ENCODE data around the gene SYF2.

SYF2 gene

DNA sequence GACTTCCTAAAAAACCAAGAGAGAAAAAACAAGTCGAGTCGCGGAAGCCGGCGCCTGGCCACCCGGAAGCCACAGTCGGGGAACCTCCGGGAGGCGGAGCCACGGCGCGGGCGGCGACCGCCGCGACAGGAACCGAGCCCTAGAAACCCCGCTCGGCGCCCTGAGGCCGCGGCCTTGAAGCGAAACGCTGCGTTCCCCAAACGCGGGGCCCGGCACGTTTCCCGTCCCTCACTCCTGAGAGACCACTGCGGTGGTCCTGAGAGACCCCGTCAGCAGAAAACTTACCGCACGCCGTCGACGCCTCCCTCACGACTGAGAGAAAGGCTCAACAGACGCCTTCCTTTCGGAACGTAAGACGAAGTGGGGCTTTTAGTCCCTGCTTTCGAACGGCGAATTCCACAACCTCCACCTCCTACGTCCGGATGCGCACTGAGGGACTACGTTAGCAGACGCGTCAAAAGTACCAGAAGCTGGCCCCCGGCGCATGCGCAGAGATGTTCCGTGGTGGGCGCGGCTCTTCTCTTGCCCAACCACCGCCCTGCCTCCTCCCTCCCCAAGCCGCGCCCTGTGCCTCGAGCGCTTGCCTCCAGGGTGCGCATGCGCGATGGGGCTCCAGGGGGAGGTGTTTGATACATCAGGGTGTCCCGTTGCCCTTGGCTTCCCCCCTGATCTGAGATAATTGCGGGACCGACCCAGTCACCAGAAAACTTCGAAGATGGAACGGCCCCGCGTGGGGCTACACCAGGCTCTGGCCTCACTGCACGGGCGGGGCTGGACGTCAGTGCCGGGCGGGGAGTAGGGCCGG is 14.9 kb upstream of the SYF2 start, which contains the start of gene RSRP1:
Gene RSRP1, minus strand, starts transcription at position 431 of the 805 bp plus-strand sequence. CDS start 491 bp downstream, outside the sequence.
- TF ChIP-seq, protein P1, sequence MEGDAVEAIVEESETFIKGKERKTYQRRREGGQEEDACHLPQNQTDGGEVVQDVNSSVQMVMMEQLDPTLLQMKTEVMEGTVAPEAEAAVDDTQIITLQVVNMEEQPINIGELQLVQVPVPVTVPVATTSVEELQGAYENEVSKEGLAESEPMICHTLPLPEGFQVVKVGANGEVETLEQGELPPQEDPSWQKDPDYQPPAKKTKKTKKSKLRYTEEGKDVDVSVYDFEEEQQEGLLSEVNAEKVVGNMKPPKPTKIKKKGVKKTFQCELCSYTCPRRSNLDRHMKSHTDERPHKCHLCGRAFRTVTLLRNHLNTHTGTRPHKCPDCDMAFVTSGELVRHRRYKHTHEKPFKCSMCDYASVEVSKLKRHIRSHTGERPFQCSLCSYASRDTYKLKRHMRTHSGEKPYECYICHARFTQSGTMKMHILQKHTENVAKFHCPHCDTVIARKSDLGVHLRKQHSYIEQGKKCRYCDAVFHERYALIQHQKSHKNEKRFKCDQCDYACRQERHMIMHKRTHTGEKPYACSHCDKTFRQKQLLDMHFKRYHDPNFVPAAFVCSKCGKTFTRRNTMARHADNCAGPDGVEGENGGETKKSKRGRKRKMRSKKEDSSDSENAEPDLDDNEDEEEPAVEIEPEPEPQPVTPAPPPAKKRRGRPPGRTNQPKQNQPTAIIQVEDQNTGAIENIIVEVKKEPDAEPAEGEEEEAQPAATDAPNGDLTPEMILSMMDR (IDR thresholded peaks at IDR 0.05; ENCODE audit: low read depth, low read length, missing control alignments), result no peak
- peak; percentile 91 for DNase-seq (ENCODE audit: extremely low read depth, low read depth)
- H3K4me3 ChIP-seq (replicated peaks; ENCODE audit: low read depth, low read length), result peak within 1 kb of the TSS; percentile 97

DNA sequence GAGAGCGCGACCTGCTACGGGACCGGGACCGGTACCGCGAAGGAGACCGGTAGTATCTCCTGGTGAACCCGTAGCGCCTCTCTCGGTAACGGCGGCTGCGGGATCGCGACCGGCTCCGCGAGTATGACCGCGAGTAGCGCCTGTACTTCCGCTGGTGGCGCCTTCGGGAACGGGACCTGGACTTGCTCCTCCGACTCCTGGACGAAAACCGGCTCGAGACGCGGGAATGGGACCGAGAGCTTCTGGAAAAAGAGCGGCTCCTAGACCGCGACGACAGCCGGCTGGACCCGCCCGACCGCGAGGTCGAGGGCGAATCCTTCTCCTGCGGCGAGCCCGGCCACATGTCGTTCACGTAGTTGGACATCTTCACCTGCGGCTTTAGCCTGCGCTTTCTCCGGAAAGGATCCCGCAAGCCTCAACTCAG is 14.3 kb upstream of the SYF2 start:
- TF ChIP-seq, protein P1 (IDR thresholded peaks at IDR 0.05; ENCODE audit: low read depth, low read length, missing control alignments), result no peak
- peak overlapping the region; percentile 97 for H3K4me3 ChIP-seq (replicated peaks; ENCODE audit: low read depth, low read length)
- no peak for DNase-seq (ENCODE audit: extremely low read depth, low read depth)

DNA sequence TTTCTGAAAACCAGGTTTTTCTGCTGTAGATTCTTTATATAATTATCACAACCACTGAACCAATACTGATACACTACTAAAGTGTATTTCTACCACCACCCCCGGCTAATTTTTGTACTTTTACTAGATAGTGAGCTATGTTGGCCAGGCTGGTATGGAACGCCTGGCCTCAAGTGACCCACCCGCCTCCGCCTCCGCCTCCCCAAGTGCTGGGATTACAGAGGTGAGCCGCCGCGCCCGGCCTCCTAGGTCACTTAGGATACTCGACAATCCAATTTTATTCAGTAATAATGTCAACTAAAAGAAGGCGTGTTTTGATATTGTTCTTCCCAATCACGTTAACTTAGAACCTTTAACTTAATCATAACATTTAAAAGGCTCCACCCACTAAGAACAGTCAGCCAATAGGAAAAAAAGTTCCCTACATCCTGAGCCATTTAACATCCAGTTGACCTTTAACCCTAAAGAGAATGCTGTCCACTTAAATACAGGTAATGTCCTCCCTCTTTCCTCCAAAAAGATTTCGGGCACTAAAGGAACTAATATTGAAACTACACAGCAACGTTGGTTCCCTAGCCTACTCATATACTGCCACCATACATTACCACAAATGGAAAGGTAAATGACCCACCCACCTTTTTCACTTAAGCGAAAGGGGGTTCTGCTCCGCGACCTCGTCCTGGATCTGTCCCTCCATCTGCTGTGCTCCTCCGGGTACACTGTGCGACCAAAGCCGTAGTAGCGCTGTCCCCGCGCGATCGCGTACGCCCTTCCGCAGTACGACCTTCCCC is 13.7 kb upstream of the SYF2 start:
- peak overlapping the region; percentile 97 for H3K4me3 ChIP-seq (replicated peaks; ENCODE audit: low read depth, low read length)
- TF ChIP-seq, protein P1 (IDR thresholded peaks at IDR 0.05; ENCODE audit: low read depth, low read length, missing control alignments), result no peak
- no peak for DNase-seq (ENCODE audit: extremely low read depth, low read depth)

DNA sequence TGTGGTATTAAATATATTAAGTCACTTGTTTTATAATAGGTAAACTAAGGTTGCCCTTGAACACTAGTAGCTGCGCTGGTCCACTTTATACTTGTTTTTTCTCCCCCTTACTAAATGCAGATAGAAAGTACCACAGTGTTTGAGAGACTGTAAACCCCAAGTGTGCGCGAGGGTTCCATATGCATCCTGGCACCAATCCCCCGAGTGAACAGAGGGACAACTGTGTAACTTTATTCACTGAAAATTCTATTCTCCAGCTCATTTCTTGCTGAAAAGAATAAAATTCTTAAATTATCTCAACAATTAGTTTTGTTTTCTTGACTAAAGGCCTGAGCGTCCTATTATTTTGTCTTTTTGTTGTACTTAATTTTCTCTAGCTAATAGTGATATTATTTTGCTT is 13.1 kb upstream of the SYF2 start:
- no peak for DNase-seq (ENCODE audit: extremely low read depth, low read depth)
- TF ChIP-seq, protein P1 (IDR thresholded peaks at IDR 0.05; ENCODE audit: low read depth, low read length, missing control alignments), result no peak
- peak overlapping the region; percentile 97 for H3K4me3 ChIP-seq (replicated peaks; ENCODE audit: low read depth, low read length)

DNA sequence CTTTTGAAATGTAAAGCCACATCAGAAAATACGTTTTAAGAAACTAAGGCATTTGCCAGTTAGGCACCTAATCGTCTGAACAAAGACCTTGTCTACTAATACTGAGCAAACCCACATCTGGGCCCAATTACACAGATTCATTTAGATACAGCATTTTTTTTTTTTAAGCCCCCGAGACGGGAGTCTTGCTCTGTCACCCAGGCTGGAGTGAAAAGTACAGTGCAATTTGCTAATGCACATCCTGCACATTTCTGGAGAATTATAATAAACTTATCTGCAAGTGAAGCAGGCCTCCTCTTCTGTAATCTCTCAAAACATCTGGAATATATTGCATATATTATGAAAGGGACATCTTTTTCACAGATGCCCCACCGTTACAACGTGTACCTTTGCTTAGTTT is 11.6 kb upstream of the SYF2 start:
- H3K4me3 ChIP-seq (replicated peaks; ENCODE audit: low read depth, low read length), result no peak overlapping the region
- DNase-seq (ENCODE audit: extremely low read depth, low read depth), result no peak
- TF ChIP-seq, protein P1 (IDR thresholded peaks at IDR 0.05; ENCODE audit: low read depth, low read length, missing control alignments), result no peak

DNA sequence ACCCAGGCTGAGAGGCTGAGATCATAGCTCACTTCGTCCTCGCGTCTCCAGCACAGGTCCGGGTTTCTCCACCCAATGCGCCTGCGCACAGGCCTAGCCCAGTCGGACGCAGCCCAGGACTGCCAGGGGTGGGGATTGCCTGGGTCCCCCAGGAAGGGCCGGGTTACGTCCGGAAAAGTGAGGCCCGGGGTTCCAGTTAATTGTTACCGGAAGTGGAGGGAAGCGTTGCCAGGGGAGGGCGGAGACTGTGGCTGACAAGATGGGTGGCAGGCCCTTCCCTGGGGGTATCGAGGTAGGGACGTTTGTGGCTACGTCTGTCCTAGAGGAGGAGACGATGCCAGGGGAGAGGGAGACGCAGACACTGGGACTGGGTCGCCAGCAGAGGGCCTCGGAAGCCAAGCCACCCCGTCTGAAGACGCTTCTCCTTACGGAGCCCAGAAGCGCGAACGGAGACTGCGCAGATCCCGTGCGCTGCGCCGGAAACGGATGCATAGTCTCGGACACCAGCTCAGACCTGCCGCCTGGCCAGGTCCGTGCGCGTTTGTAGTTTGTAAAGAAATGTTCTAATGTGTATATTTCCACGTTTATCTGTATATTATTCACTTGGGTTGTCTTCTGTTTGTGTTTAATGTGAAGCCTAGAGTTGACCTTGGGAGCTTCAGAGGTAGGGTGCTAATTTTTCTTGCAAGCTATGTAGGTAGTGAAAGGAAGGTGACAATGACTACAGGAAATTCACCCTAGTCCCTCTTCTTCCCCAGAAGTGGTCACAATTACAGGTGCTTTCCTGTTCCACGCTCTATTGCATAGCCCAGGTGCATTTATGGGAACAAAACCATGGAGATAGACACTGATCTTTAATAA is 7.6 kb upstream of the SYF2 start:
- peak; percentile 74 for DNase-seq (ENCODE audit: extremely low read depth, low read depth)
- TF ChIP-seq, protein P1 (IDR thresholded peaks at IDR 0.05; ENCODE audit: low read depth, low read length, missing control alignments), result peak; percentile 62
- peak overlapping the region; percentile 35 for H3K4me3 ChIP-seq (replicated peaks; ENCODE audit: low read depth, low read length)

Data from HFF-Myc (cell line).